Thyroid gland (tissue), 4 donors: ENCODE results near the gene SLC25A20.

Experiments used
- CTCF ChIP-seq, 6 experiments: fragments of 200-600 bp in 3 of 6; fragments of 450-650 bp in 3 of 6; sonication (generic) in 3 of 6; IDR thresholded peaks; one replicate each; pipeline ENCODE4 v1.5.1; 2016 to 2019; ENCODE audit warnings: antibody characterized with exemption in 6 of 6, mild to moderate bottlenecking in 2 of 6, inconsistent platforms in 1 of 6, moderate library complexity in 1 of 6
- POLR2A ChIP-seq, 2 donors: fragments of 450-650 bp; IDR thresholded peaks; one replicate each; pipeline ENCODE4 v1.6.1; 2017; ENCODE audit warnings: antibody characterized with exemption in 2 of 2, mild to moderate bottlenecking in 2 of 2, moderate library complexity in 1 of 2

GRCh38 chr3:48858709-48859108 lies 40.0 kb downstream of the SLC25A20 start:
- TF ChIP-seq POLR2A (IDR thresholded peaks at IDR 0.05) (no peak), CTCF (IDR thresholded peaks at IDR 0.05) (no peak)
